Placental epithelial cell (primary cell): ENCODE measurements around the gene DDX49. TPM values are rescaled to one million over a fixed set of nuclear protein-coding genes. Genes with fewer than 3 reads are reported as not detected.

Experiments
- total RNA-seq: library from RNA; depleted of rRNA; stranded (reverse); fragments of >200 nt; gene quantifications from 2 replicates; pipeline ENCODE4 v1.2.3, GENCODE V29; 2012

The DDX49 gene, protein sequence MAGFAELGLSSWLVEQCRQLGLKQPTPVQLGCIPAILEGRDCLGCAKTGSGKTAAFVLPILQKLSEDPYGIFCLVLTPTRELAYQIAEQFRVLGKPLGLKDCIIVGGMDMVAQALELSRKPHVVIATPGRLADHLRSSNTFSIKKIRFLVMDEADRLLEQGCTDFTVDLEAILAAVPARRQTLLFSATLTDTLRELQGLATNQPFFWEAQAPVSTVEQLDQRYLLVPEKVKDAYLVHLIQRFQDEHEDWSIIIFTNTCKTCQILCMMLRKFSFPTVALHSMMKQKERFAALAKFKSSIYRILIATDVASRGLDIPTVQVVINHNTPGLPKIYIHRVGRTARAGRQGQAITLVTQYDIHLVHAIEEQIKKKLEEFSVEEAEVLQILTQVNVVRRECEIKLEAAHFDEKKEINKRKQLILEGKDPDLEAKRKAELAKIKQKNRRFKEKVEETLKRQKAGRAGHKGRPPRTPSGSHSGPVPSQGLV
- 50.3 and 67.2 TPM in 2 replicates for total RNA-seq

DNA sequence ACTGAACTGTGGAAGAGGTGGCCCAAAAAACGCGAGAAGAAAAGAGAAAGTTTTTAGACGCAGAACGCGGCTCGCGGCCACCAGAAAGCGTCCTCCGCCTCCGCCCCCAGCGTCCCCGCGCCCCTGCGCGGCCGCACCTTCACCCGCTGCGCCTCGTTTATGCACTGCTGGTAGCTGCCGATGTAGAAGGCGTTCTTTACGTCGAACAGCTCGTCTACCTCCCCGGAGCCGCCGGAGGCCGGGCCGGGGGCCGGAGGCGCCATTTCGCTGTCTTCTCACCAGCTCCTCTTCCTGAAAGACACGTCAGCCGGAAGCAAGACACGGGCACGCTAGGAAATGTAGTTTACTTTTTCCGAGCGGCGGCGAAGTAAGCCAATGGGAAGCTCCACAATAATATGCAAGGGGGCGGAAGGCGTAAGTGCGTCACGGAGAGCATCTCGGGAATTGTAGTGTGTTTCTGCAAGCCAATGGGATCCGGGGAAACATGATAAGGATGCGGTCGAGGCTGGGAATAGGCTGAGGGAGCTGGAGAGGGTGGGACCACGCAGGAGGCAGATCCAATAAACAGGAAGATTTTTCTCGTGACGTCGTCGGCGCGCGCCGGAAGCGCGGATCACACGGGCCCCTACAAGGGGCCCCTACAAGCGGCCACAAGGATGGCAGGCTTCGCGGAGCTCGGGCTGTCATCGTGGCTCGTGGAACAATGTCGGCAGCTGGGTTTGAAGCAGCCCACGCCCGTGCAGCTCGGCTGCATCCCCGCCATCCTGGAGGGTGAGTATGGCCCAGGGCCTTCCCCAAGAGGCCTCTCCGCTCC lies at the start of gene DDX49, which contains the start of gene COPE:
Gene DDX49 (plus strand): TSS at position 630 of the 814 bp plus-strand sequence. CDS start 27 bp downstream, at position 657.
Gene COPE (minus strand): TSS at position 302 of the 814 bp plus-strand sequence. CDS start 39 bp downstream, at position 263.

DNA sequence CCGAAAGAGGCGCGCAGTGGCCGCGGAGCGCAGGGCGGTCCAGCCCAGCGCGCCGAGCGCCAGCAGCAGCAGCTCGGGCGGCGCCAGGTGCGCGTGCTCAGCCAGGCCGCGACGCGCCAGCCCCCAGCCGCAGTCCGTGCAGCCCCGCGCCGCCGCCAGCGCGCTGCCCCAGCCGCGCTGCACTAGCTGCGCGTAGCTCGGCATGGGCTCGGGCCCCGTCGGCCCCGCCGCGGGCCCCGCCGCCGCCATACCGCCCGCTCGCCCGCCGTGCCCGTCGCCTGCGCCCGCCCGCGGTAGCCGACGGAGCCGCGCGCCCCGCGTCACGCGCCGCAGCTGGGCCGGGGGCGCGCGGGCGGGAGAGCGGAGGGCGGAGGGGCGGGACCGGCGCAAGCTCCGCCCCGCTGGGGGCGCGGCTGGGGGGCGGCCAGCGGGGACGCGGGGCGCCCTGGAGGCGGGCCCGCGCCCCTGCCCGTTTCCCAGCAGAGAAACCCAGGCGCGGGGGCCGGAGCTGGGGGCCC lies 23.6 kb upstream of the DDX49 start, which contains the start of gene CERS1:
Gene CERS1 (minus strand): TSS at position 335 of the 518 bp plus-strand sequence. CDS start 86 bp downstream, at position 249.

DNA sequence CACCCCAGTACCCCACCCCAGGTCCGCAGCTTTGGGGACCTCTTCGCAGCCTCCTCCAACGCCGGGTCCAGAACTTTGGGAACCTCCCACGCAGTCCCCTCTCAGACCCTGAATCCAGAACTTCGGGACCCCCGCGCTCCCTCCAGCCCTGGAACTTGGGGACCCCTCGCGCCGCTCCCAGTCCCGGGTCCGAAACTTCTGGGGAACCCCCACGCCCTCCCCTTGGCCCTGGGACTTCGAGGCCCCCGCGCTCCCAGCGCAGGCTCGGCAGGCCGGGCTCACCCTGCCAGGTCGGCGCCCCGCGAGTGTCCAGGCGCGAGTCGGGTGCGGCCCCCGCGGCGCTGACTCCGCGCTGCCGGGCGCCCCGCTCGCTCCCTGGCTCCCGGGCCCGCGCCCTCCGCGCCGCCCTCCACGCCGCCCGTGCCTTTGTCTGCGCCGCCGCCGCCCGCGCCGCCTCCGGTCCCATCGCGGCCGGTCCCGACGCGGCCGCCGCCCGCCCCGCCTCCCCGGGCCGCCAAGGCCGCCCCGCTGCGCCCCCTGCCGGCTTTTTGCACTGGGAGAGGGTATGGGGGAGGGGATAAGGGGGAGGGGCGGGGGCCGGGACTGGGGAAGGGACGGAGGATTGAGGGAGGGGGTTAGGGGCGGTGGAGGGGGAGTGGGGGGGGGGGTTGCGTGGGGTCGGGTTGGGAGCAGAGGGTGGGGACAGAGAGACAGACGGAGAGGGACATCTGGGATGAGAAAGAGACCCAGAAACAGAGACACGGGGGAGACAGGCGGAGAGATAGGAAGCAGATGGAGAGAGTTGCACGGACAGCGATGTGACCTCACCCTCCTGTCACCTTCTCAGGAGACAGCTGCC lies 21.5 kb downstream of the DDX49 start, which contains the start of gene HOMER3:
Gene HOMER3 (minus strand): TSS at position 449 of the 859 bp plus-strand sequence. CDS start 2,235 bp downstream, outside the sequence.

Other genes starting within 250 kb of the DDX49 start
- gene CRTC1, start 236.0 kb upstream of the DDX49 start, total RNA-seq, result 1.5 and 2.7 TPM in 2 replicates
- under 0.01 TPM in 1 of 2 replicates, not detected in the other for gene COMP, start 128.4 kb upstream of the DDX49 start, total RNA-seq
- gene UPF1, start 87.8 kb upstream of the DDX49 start, total RNA-seq, result 58.5 and 68.8 TPM in 2 replicates
- gene CERS1, start 23.6 kb upstream of the DDX49 start, total RNA-seq, result not detected in 2 replicates
- 191 and 379 TPM in 2 replicates for gene COPE, start 328 bp upstream of the DDX49 start, total RNA-seq
- 43.6 and 99.6 TPM in 2 replicates for gene HOMER3, start 21.5 kb downstream of the DDX49 start, total RNA-seq
- gene SUGP2, start 113.8 kb downstream of the DDX49 start, total RNA-seq, result 23.9 and 25.7 TPM in 2 replicates
- 27.1 and 41.2 TPM in 2 replicates for gene ARMC6, start 113.9 kb downstream of the DDX49 start, total RNA-seq
- 8.5 and 12.6 TPM in 2 replicates for gene SLC25A42, start 144.3 kb downstream of the DDX49 start, total RNA-seq
- gene TMEM161A, start 218.8 kb downstream of the DDX49 start, total RNA-seq, result 16.1 TPM in 2 replicates